ENCODE measurements around the gene LAMC3. TPM values are rescaled to one million over a fixed set of nuclear protein-coding genes. Genes with fewer than 3 reads are reported as not detected.
"Not testable (repeated sequence)": the region's sequence is repeated elsewhere in the genome, so short reads cannot be mapped to it uniquely, and the experiment has no call there.

Gene LAMC3
- total RNA-seq, 1 experiment from 2014 or later = 4.6 TPM

DNA sequence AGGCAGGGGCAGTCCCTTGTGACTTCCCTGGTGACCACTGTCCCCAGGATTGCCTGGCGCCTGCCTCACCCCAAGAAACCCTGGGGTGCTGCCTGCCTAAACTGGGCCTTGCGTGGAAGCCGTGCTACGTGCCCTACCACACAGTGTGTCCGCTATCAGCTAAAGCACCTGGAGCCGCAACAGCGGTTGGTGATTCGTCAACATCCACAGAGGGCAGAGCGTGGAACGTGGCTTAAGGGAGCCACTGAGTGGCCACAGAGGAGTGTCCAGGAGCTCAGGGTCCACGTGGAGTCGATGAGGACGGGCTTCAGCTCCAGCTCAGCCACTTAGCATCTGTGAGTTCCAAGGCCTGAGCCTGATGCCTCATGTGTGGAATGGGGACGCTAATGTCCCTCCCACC, 25.3 kb downstream of the LAMC3 start:
- DNase-seq (no peak), ATAC-seq (no peak)
- no TSS peak for BruUV-seq (replicated peaks)
- H3K4me3 ChIP-seq (ENCODE audit: low read length) = no peak overlapping the region
- H2AFZ ChIP-seq (ENCODE audit: low read length) = no peak overlapping the region
- no peaks in the 10 kb centered on the region for H3K9me2 ChIP-seq (replicated peaks; ENCODE audit: low read length)
- intact Hi-C loops (cut with micrococcal nuclease) = no loop called here
- TF ChIP-seq CTCF (conservative IDR thresholded peaks at IDR 0.05; ENCODE audit: low read depth, low read length) = no peak
- no peak for TF ChIP-seq EZH2phosphoT487 (IDR thresholded peaks at IDR 0.05; ENCODE audit: borderline replicate concordance, low read length)
- no peak for TF ChIP-seq EZH2 (IDR thresholded peaks at IDR 0.05; ENCODE audit: low read length, unreplicated experiment)
- no peak overlapping the region for H3K4me2 ChIP-seq (ENCODE audit: low read length)
- no peaks in the 10 kb centered on the region for H3K4me1 ChIP-seq (ENCODE audit: insufficient read depth, low read length)
- H3K27me3 ChIP-seq (ENCODE audit: low read length) = no peaks in the 10 kb centered on the region
- no peaks in the 10 kb centered on the region for H3K36me3 ChIP-seq (ENCODE audit: low read depth, low read length)
- no peaks in the 10 kb centered on the region for H3F3A ChIP-seq (ENCODE audit: low read length, unreplicated experiment)
- H3K27ac ChIP-seq (ENCODE audit: low read length) = no peak overlapping the region
- ChIA-PET POLR2A (ENCODE audit: unreplicated experiment) (no interaction called here), CTCF (no interaction called here)
- no peaks in the 10 kb centered on the region for H4K20me1 ChIP-seq (ENCODE audit: low read length)
- H3K79me2 ChIP-seq (ENCODE audit: low read length) = no peaks in the 10 kb centered on the region
- no peak overlapping the region for H3K9ac ChIP-seq (ENCODE audit: low read length)
- no peaks in the 10 kb centered on the region for H3K9me3 ChIP-seq (ENCODE audit: low read length)

DNA sequence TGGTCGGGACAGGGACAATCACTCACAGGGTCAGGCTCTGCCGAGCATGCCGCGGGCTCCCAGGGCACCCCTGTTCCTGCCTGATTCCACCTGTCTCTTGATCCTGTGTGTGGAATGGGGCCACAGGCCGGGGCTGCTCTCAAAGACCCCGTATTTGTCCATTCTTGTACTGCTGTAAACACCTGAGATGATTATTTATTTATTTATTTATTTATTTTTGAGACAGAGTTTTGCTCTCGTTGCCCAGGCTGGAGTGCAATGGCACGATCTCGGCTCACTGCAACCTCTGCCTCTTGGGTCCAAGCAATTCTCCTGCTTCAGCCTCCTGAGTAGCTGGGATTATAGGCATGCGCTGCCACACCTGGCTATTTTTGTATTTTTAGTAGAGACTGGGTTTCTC, 25.8 kb downstream of the LAMC3 start:
- H3K4me2 ChIP-seq (ENCODE audit: low read length); ATAC-seq; DNase-seq; H3K36me3 ChIP-seq (ENCODE audit: low read depth, low read length); CTCF ChIA-PET; H3F3A ChIP-seq (ENCODE audit: low read length, unreplicated experiment); H3K4me1 ChIP-seq (ENCODE audit: insufficient read depth, low read length); POLR2A ChIA-PET (ENCODE audit: unreplicated experiment); intact Hi-C loops (cut with micrococcal nuclease); H3K4me3 ChIP-seq (ENCODE audit: low read length); H3K27ac ChIP-seq (ENCODE audit: low read length); H3K79me2 ChIP-seq (ENCODE audit: low read length); H3K27me3 ChIP-seq (ENCODE audit: low read length); BruUV-seq (replicated peaks); H3K9me2 ChIP-seq (replicated peaks; ENCODE audit: low read length); H4K20me1 ChIP-seq (ENCODE audit: low read length); H2AFZ ChIP-seq (ENCODE audit: low read length); H3K9ac ChIP-seq (ENCODE audit: low read length); H3K9me3 ChIP-seq (ENCODE audit: low read length): not testable (repeated sequence)

- H3K4me3 ChIP-seq (ENCODE audit: low read length) = no peak overlapping the region
- H3K9me3 ChIP-seq (ENCODE audit: low read length) = no peaks in the 10 kb centered on the region
- H3K36me3 ChIP-seq (ENCODE audit: low read depth, low read length) = no peaks in the 10 kb centered on the region
- no peak overlapping the region for H2AFZ ChIP-seq (ENCODE audit: low read length)
- intact Hi-C loops (cut with micrococcal nuclease) = no loop called here
- ChIA-PET CTCF (no interaction called here), POLR2A (ENCODE audit: unreplicated experiment) (no interaction called here)
- H3F3A ChIP-seq (ENCODE audit: low read length, unreplicated experiment) = no peaks in the 10 kb centered on the region
- no peaks in the 10 kb centered on the region for H4K20me1 ChIP-seq (ENCODE audit: low read length)
- ATAC-seq (no peak), DNase-seq (no peak)
- H3K27me3 ChIP-seq (ENCODE audit: low read length) = no peaks in the 10 kb centered on the region
- TF ChIP-seq EZH2phosphoT487 (IDR thresholded peaks at IDR 0.05; ENCODE audit: borderline replicate concordance, low read length) = no peak
- no peak for TF ChIP-seq EZH2 (IDR thresholded peaks at IDR 0.05; ENCODE audit: low read length, unreplicated experiment)
- no peak for TF ChIP-seq CTCF (conservative IDR thresholded peaks at IDR 0.05; ENCODE audit: low read depth, low read length)
- H3K9ac ChIP-seq (ENCODE audit: low read length) = no peak overlapping the region
- H3K4me2 ChIP-seq (ENCODE audit: low read length) = no peak overlapping the region
- no peak overlapping the region for H3K27ac ChIP-seq (ENCODE audit: low read length)
- H3K9me2 ChIP-seq (replicated peaks; ENCODE audit: low read length) = no peaks in the 10 kb centered on the region
- no peaks in the 10 kb centered on the region for H3K79me2 ChIP-seq (ENCODE audit: low read length)
- H3K4me1 ChIP-seq (ENCODE audit: insufficient read depth, low read length) = no peaks in the 10 kb centered on the region
- no TSS peak for BruUV-seq (replicated peaks)
Observed at GRCh38 chr9:131035548-131035947, 26.6 kb downstream of the LAMC3 start.
